Transverse colon (tissue), 4 donors: ENCODE measurements around the gene PLCL1. TPM values are rescaled to one million over a fixed set of nuclear protein-coding genes. Genes with fewer than 3 reads are reported as not detected.

Experiments
- DNase-seq: peaks from one replicate; pipeline ENCODE4 v3.0.0-alpha.2; 2019
- H3K27ac ChIP-seq, 4 donors: fragments of 200-600 bp; sonication (generic); 2 replicates each; pipeline ENCODE4 v1.5.1; 2016 to 2018; ENCODE audit warnings: inconsistent platforms in 4 of 4
- H3K27me3 ChIP-seq: fragments of 200-600 bp; sonication (generic); 2 replicates; pipeline ENCODE4 v1.5.1; 2017; ENCODE audit warnings: inconsistent platforms
- H3K36me3 ChIP-seq, 4 donors: fragments of 200-600 bp; sonication (generic); 2 replicates each; pipeline ENCODE4 v1.5.1; 2017 to 2019; ENCODE audit warnings: inconsistent platforms in 4 of 4
- H3K4me1 ChIP-seq, 4 donors: fragments of 200-600 bp; sonication (generic); 2 replicates each; pipeline ENCODE4 v1.5.1; 2017 to 2020; ENCODE audit warnings: inconsistent platforms in 4 of 4
- H3K4me3 ChIP-seq, 4 donors: fragments of 200-600 bp; sonication (generic); 1 replicate in 1 of 4; 2 replicates in 3 of 4; pipeline versions ENCODE4 v1.5.1 to v1.6.1; 2017 to 2019; ENCODE audit warnings: inconsistent platforms in 4 of 4
- H3K9me3 ChIP-seq, 2 donors: fragments of 200-600 bp; sonication (generic); 2 replicates each; pipeline ENCODE4 v1.5.1; 2017 to 2019; ENCODE audit warnings: inconsistent platforms in 2 of 2
- CTCF ChIP-seq, 5 experiments: fragments of 200-600 bp in 3 of 5; fragments of 450-650 bp in 2 of 5; sonication (generic) in 3 of 5; IDR thresholded peaks; 1 replicate in 2 of 5; 2 replicates in 3 of 5; pipeline ENCODE4 v1.5.1; 2016 to 2017; ENCODE audit warnings: antibody characterized with exemption in 5 of 5, inconsistent platforms in 3 of 5, mild to moderate bottlenecking in 2 of 5, moderate library complexity in 1 of 5
- EP300 ChIP-seq: sonication (generic); formaldehyde crosslinking; IDR thresholded peaks from one replicate; pipeline ENCODE4 v1.6.1; 2017; ENCODE audit warnings: antibody characterized with exemption, low read depth
- POLR2A ChIP-seq: fragments of 450-650 bp; IDR thresholded peaks from one replicate; pipeline ENCODE4 v1.6.1; 2016; ENCODE audit warnings: antibody characterized with exemption, mild to moderate bottlenecking, moderate library complexity
- POLR2AphosphoS5 ChIP-seq, 3 donors: sonication (generic); formaldehyde crosslinking; IDR thresholded peaks; one replicate each; pipeline ENCODE4 v1.6.1; 2016; ENCODE audit warnings: antibody characterized with exemption in 3 of 3
- WGBS, 2 donors: methylation state at CpG; one replicate each; pipeline ENCODE4 v1.1.5; 2018; ENCODE audit warnings: low coverage in 1 of 2; 5-methylcytosine and 5-hydroxymethylcytosine counted together
- in situ Hi-C, 4 donors: fragments of 200-750 bp; cut with MboI; loops; one replicate each; pipeline versions ENCODE4 v1.15.0 to v1.15.1; 2017; ENCODE audit warnings: low sequenced_read_pairs in 3 of 4, low pct_ligation_motif_present in 1 of 4, low pct_unique_long_range_greater_than_20kb in 1 of 4
- intact Hi-C: fragments of 100-400 bp; cut with DNase I; formaldehyde crosslinking; loops from one replicate; pipeline ENCODE4 v1.15.1; 2023; ENCODE audit warnings: low total_unique reads
- total RNA-seq, 4 donors: library from RNA; depleted of rRNA; stranded (reverse); fragments of >200 nt; gene quantifications; one replicate each; pipeline ENCODE4 v1.1.0, GENCODE V29; 2016

The PLCL1 gene
- total RNA-seq, 4 donors from 2014 or later: 0.20 to 7.1 (median 5.3) TPM

GRCh38 chr2:198173864-198174263 is 369.5 kb downstream of the PLCL1 start:
- no peak overlapping the region for H3K27ac ChIP-seq
- no peak for DNase-seq
- no peak overlapping the region for H3K4me3 ChIP-seq
- peaks cover 0 to 7% of the 10 kb centered on the region in 2 donors for H3K9me3 ChIP-seq
- in situ Hi-C loops: no loop called here
- H3K27me3 ChIP-seq: no peaks in the 10 kb centered on the region
- no peak for TF ChIP-seq CTCF (IDR thresholded peaks at IDR 0.05)
- TF ChIP-seq EP300: no peak
- no peak for TF ChIP-seq POLR2A
- no peak for TF ChIP-seq POLR2AphosphoS5 (IDR thresholded peaks at IDR 0.05)
- intact Hi-C loops: no loop called here
- no peaks in the 10 kb centered on the region for H3K4me1 ChIP-seq
- 88 to 100% methylated on average over 1 to 2 of the region's 2 CpGs for WGBS, 2 donors
- no peaks in the 10 kb centered on the region for H3K36me3 ChIP-seq

- Histone ChIP-seq H3K27me3 (no peaks in the 10 kb centered on the region), H3K4me1 (no peaks in the 10 kb centered on the region), H3K4me3 (no peak overlapping the region), H3K36me3 (no peaks in the 10 kb centered on the region), H3K9me3 (peaks cover 0 to 7% of the 10 kb centered on the region in 2 donors), H3K27ac (no peak overlapping the region)
- in situ Hi-C loops: no loop called here
- WGBS, 2 donors: 60 to 80% methylated on average over 2 to 3 of the region's 3 CpGs
- DNase-seq: no peak
- TF ChIP-seq POLR2A (no peak), EP300 (no peak), CTCF (IDR thresholded peaks at IDR 0.05) (no peak), POLR2AphosphoS5 (IDR thresholded peaks at IDR 0.05) (no peak)
- intact Hi-C loops: no loop called here
These were observed 370.9 kb downstream of the PLCL1 start for GRCh38 chr2:198175271-198175670.

GRCh38 chr2:198177040-198177439 is 372.6 kb downstream of the PLCL1 start:
- DNase-seq: no peak
- no peak overlapping the region for H3K4me3 ChIP-seq
- peaks cover 0 to 7% of the 10 kb centered on the region in 2 donors for H3K9me3 ChIP-seq
- in situ Hi-C loops: no loop called here
- no peaks in the 10 kb centered on the region for H3K36me3 ChIP-seq
- H3K27me3 ChIP-seq: no peaks in the 10 kb centered on the region
- no peaks in the 10 kb centered on the region for H3K4me1 ChIP-seq
- 50 to 66% methylated on average over 2 of the region's 2 CpGs for WGBS, 2 donors
- TF ChIP-seq EP300 (no peak), CTCF (IDR thresholded peaks at IDR 0.05) (no peak), POLR2A (no peak), POLR2AphosphoS5 (IDR thresholded peaks at IDR 0.05) (no peak)
- no peak overlapping the region for H3K27ac ChIP-seq
- intact Hi-C loops: no loop called here

- Histone ChIP-seq H3K36me3 (no peaks in the 10 kb centered on the region), H3K27ac (no peak overlapping the region), H3K9me3 (peaks cover 0 to 7% of the 10 kb centered on the region in 2 donors), H3K27me3 (no peaks in the 10 kb centered on the region), H3K4me3 (no peak overlapping the region), H3K4me1 (no peaks in the 10 kb centered on the region)
- TF ChIP-seq CTCF (IDR thresholded peaks at IDR 0.05) (no peak), POLR2AphosphoS5 (IDR thresholded peaks at IDR 0.05) (no peak), EP300 (no peak)
- intact Hi-C loops (no loop called here), in situ Hi-C loops (no loop called here)
- DNase-seq: no peak
These were observed 374.4 kb downstream of the PLCL1 start for GRCh38 chr2:198178766-198179165.
